ENCODE measurements around the gene CPEB3. TPM values are rescaled to one million over a fixed set of nuclear protein-coding genes. Genes with fewer than 3 reads are reported as not detected.
"Not testable (repeated sequence)": the region's sequence is repeated elsewhere in the genome, so short reads cannot be mapped to it uniquely, and the experiment has no call there.

Gene CPEB3
- 1.9 TPM in 2 replicates for total RNA-seq

DNA sequence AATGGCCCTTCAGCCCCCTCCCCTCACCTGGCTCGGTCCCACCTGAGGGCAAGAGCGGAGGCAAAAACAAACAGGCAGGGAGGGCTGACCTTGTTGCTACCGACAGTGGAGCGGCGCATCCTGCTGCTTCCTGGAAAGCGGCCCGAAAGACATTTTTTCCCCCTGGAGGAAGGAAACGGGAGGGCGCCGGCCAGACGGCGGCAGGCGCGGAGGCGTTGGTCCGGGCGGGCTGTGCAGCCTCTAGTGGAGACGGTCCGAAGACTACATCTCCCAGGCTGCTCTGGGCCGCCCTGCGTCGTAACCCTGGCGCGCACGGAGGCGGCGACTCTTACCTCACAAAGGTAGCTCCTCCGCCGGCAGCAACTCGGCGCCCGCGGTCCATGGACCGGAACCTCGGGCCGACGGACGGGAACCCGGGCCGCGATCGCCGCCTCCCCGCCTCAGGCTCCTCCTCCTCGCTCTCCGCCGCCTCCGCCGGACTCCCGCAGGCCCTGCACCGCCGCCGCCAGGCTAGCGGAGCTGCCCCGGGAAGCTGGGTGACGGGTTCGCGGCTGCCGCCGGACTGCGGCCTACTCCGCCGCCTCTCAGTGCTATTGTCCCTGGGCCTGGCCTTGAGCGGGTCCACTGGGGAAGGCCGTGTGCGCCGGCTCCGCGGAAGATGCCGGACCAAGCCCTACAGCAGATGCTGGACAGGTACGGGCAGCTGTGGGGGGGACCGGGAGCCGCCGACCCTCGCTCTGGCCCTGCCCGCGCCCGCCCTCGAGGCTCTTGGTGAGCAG, at the start of gene CPEB3, which contains the start of gene MARCHF5:
Gene CPEB3, minus strand, starts transcription at position 242 of the 779 bp plus-strand sequence. CDS start 50,728 bp downstream, outside the sequence.
Gene MARCHF5, plus strand, starts transcription at position 331 of the 779 bp plus-strand sequence. Its CDS starts 328 bp downstream, at position 659.
- Mint-ChIP-seq H3K4me1 (ENCODE audit: low read depth) (peaks cover 21% of the 10 kb centered on the region), H3K4me3 (ENCODE audit: low read depth) (peak within 1 kb of the TSS; percentile 94), H3K27me3 (ENCODE audit: low read depth) (no peaks in the 10 kb centered on the region), H3K9me3 (no peaks in the 10 kb centered on the region), H3K27ac (peak within 1 kb of the TSS; percentile 77), H3K36me3 (ENCODE audit: low read depth) (peaks cover 17% of the 10 kb centered on the region)
- intact Hi-C loops (cut with micrococcal nuclease): loop anchor here (1.0 to 10.0 kb wide), 7 partner anchors 51 to 494 kb away; partner anchors contain the start of genes IDE and TNKS2
- peak; percentile 89 for DNase-seq (ENCODE audit: low spot score)

DNA sequence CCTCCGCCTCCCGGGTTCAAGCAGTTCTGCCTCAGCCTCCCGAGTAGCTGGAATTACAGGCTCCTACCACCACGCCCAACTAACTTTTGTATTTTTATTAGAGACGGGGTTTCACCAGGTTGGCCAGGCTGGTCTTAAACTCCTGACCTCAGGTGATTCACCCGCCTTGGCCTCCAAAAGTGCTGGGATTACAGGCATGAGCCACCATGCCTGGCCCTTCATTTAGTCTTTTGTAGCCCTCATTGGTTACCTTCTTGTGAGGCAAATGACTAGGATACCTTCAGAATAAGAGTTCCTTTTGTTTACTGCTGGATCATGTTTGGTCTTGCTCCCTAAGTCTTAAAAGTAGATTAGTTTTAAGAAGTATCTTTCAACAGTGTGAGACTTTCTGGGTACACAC, 39.0 kb upstream of the CPEB3 start:
- H3K4me1 Mint-ChIP-seq (ENCODE audit: low read depth); H3K27me3 Mint-ChIP-seq (ENCODE audit: low read depth); H3K4me3 Mint-ChIP-seq (ENCODE audit: low read depth); H3K9me3 Mint-ChIP-seq; H3K27ac Mint-ChIP-seq; intact Hi-C loops (cut with micrococcal nuclease); DNase-seq (ENCODE audit: low spot score); H3K36me3 Mint-ChIP-seq (ENCODE audit: low read depth): not testable (repeated sequence)

DNA sequence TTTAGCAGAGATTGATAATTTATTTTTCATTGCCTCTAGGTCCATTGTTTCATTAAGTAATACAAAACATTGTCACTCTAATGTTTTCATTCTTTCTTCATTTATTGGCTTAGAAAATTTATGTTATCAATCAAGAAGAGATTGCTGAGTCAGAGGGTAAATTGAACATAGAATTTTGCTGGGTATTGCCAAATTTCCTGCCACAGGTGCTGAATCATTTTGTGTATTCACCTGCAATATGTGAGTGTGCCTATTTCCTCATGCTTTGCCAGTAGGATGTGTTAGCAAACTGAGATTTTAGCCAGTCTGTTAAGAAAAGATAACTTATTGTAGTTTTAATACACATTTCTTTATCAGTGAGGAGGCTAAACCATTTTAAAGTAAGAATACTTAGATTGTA, 38.1 kb upstream of the CPEB3 start:
- Mint-ChIP-seq H3K27me3 (ENCODE audit: low read depth) (no peaks in the 10 kb centered on the region), H3K9me3 (no peaks in the 10 kb centered on the region), H3K4me3 (ENCODE audit: low read depth) (no peak overlapping the region), H3K4me1 (ENCODE audit: low read depth) (no peaks in the 10 kb centered on the region), H3K36me3 (ENCODE audit: low read depth) (peaks cover 8% of the 10 kb centered on the region), H3K27ac (no peak overlapping the region)
- DNase-seq (ENCODE audit: low spot score): no peak
- intact Hi-C loops (cut with micrococcal nuclease): no loop called here

DNA sequence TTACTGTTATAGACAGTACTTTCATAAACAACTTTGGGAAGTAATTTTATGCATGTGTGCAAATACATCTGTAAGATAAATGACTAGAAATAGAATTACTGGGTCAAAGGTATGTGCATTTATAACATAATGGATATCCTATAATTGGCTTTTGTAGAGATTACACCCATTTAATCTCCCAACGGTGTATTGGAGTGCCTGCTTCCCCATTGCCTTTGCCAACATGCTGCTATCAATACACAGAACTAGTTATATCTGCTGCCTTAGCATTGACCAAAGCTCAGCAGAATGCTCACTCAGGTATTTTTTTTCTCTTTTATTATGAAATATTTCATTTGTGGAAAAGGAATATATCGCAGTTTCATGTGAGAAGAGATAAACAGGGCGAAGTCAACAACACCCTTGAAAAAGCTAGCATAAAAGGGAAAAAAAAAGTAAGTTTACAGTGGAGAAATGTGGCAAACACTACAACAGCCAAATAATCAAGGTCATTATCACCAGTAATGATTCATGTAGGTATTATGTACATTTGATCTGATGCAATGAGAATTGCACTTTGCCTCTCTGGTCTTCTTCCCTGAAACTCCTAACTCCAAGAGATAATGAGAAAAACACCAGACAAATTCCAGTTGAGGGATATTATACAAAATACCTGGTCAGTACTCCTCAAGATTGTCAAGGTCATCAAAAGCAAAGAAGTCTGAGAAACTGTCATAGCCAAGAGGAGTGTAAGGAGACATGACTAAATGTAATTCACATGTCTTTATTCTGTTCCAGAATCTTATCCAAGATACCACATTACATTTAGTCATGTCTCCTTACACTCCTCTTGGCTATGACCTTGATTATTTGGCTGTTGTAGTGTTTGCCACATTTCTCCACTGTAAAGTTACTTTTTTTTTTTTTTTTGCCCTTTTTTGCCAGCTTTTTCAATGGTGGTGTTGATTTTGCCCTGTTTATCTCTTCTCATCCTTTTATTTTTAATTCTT, 36.9 kb upstream of the CPEB3 start:
- no peaks in the 10 kb centered on the region for H3K9me3 Mint-ChIP-seq
- H3K27ac Mint-ChIP-seq: no peak overlapping the region
- intact Hi-C loops (cut with micrococcal nuclease): no loop called here
- H3K27me3 Mint-ChIP-seq (ENCODE audit: low read depth): no peaks in the 10 kb centered on the region
- no peak for DNase-seq (ENCODE audit: low spot score)
- H3K4me1 Mint-ChIP-seq (ENCODE audit: low read depth): no peaks in the 10 kb centered on the region
- no peak overlapping the region for H3K4me3 Mint-ChIP-seq (ENCODE audit: low read depth)
- peaks cover 19% of the 10 kb centered on the region for H3K36me3 Mint-ChIP-seq (ENCODE audit: low read depth)

DNA sequence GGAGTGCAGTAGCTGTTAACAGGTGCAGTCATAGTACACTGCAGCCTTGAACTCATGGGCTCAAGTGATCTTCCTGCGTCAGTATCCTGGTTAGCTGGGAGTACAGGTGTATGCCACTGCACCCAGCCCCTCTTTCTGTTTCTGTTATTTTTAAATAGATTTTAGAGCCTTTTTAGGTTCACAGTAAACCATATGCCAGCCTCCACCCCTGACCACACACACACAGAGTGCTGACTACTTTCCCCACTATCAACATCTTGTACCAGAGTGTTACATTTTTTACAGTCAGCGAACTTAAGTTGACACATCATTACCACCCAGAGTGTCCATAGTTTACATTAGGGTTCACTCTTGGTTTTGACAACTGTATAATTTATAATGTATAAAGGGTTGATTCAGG, 32.2 kb upstream of the CPEB3 start:
- peaks cover 25% of the 10 kb centered on the region for H3K36me3 Mint-ChIP-seq (ENCODE audit: low read depth)
- H3K4me3 Mint-ChIP-seq (ENCODE audit: low read depth): no peak overlapping the region

DNA sequence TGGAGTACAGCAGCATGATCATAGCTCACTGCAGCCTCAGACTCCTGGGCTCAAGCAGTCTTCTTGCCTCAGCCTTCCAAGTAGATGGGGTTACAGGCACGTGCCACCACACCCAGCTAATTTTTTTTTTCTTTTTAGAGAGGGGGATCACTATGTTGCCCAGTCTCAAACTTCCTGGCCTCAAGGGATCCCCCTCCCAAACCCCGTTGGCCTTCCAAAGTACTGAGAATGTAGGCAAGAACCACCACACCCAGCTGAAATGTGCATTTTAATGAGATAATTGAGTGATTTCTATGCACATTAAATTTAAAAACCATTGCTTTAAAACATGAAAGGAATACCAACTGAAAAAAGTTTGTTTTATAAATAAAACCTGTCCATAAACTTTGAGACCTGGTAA, 25.7 kb upstream of the CPEB3 start:
- Mint-ChIP-seq H3K4me3 (ENCODE audit: low read depth) (no peak overlapping the region), H3K4me1 (ENCODE audit: low read depth) (peaks cover 2% of the 10 kb centered on the region), H3K36me3 (ENCODE audit: low read depth) (peaks cover 43% of the 10 kb centered on the region), H3K27me3 (ENCODE audit: low read depth) (no peaks in the 10 kb centered on the region), H3K27ac (no peak overlapping the region), H3K9me3 (no peaks in the 10 kb centered on the region)
- DNase-seq (ENCODE audit: low spot score): no peak
- intact Hi-C loops (cut with micrococcal nuclease): no loop called here

More for the DNA sequence above, 32.2 kb upstream of the CPEB3 start:
- H3K27ac Mint-ChIP-seq: no peak overlapping the region
- intact Hi-C loops (cut with micrococcal nuclease): no loop called here
- no peak for DNase-seq (ENCODE audit: low spot score)
- no peaks in the 10 kb centered on the region for H3K9me3 Mint-ChIP-seq
- no peaks in the 10 kb centered on the region for H3K4me1 Mint-ChIP-seq (ENCODE audit: low read depth)
- H3K27me3 Mint-ChIP-seq (ENCODE audit: low read depth): no peaks in the 10 kb centered on the region

DNA sequence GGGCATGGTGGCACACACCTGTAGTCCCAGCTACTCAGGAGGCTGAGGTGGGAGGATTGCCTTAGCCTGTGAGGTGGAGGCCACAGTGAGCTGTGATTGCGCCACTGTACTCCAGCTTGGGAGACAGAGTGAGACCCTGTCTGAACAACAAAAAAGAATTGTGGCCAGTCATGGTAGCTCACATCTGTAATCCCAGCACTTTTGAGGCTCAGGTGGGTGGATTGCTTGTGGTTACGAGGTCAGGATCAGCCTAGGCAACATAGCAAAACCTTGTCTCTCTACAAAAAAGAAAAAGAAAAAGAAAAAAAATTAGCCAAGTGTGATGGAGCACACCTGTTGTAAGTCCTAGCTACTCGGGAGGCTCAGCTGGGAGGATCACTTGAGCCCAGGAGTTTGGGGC, 22.9 kb upstream of the CPEB3 start:
- DNase-seq (ENCODE audit: low spot score): no peak
- no peak overlapping the region for H3K27ac Mint-ChIP-seq
- H3K4me1 Mint-ChIP-seq (ENCODE audit: low read depth): peaks cover 6% of the 10 kb centered on the region
- no peak overlapping the region for H3K4me3 Mint-ChIP-seq (ENCODE audit: low read depth)
- H3K9me3 Mint-ChIP-seq: no peaks in the 10 kb centered on the region
- H3K27me3 Mint-ChIP-seq (ENCODE audit: low read depth): no peaks in the 10 kb centered on the region
- intact Hi-C loops (cut with micrococcal nuclease): no loop called here
- peaks cover 45% of the 10 kb centered on the region for H3K36me3 Mint-ChIP-seq (ENCODE audit: low read depth)

DNA sequence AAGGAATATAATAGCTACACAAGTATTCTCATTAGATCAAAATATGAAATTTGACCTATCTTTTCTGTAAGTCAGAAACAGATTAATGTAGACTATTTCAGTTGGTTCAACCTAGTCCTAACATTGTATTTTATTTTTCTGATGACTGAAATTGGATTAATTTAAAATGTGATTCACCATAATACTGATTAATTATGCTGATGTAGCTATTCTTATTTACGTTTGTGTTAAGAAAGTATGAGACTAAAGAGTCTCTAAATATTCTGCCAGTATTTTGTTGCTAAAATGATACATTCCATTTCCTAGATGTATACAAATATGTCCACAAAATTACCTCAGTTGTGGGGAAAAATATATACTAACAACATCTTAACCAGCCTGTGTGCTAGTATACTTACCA, 18.4 kb upstream of the CPEB3 start:
- intact Hi-C loops (cut with micrococcal nuclease): no loop called here
- Mint-ChIP-seq H3K27me3 (ENCODE audit: low read depth) (no peaks in the 10 kb centered on the region), H3K9me3 (no peaks in the 10 kb centered on the region), H3K36me3 (ENCODE audit: low read depth) (peaks cover 26% of the 10 kb centered on the region), H3K4me1 (ENCODE audit: low read depth) (peaks cover 6% of the 10 kb centered on the region), H3K4me3 (ENCODE audit: low read depth) (no peak overlapping the region), H3K27ac (no peak overlapping the region)
- no peak for DNase-seq (ENCODE audit: low spot score)

DNA sequence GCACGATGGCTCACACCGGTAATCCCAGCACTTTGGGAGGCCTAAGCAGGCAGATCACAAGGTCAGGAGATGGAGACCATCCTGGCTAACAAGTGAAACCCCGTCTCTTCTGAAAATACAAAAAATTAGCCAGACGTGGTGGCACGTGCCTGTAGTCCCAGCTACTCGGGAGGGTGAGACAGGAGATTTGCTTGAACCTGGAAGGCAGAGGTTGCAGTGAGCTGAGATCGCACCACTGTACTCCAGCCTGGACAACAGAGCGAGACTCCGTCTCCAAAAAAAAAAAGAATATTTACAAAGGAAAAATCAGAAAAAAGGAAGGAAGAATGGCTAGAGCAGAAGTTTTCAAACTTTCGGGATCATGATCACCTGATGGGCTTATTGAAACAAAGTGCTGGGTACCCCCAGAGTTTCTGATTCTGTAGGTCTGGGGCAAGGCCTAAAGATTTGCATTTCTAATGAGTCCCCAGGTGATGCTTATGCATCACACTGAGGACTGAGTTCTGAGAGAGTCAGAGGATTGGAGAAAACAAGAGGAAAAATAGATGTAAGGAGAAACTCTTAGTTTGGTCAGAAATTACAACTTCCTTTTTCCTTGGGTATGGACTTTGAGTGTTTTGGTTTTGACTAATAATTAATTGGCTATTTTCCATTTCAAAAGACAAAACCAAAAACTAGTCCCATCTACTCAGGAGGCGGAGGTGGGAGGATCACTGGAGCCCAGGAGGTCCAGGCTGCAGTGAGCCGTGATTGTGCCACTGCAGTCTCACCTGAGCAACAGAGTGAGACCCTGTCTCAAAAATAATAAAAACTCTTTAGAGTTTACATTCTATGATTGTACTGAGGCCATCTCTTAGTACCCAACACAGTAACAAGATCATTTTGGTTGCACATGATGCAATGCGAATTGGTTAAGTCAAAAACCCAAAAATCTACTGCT, 14.5 kb upstream of the CPEB3 start:
- Mint-ChIP-seq H3K27ac (no peak overlapping the region), H3K36me3 (ENCODE audit: low read depth) (no peaks in the 10 kb centered on the region), H3K27me3 (ENCODE audit: low read depth) (no peaks in the 10 kb centered on the region), H3K4me1 (ENCODE audit: low read depth) (peaks cover 14% of the 10 kb centered on the region), H3K9me3 (no peaks in the 10 kb centered on the region), H3K4me3 (ENCODE audit: low read depth) (no peak overlapping the region)
- intact Hi-C loops (cut with micrococcal nuclease): no loop called here
- no peak for DNase-seq (ENCODE audit: low spot score)

DNA sequence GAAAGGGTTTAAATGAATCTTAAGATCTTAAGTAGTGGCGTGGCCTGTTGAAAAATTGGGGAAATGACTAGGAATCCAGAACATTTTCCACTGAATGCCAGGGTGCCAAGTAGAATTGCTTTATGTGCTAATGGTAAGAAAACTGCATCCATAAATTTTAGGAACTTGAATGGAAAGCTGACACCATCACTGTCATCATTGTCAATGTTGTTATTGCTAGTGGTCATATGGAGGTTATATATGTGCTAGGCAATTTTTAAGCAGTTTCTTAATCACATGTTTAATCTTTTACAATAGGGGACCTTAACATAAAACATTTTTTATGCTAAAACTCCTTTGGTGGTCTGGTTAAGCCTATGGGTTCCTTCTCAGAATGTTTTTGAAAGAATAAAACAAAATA, 13.2 kb upstream of the CPEB3 start:
- Mint-ChIP-seq H3K4me3 (ENCODE audit: low read depth) (no peak overlapping the region), H3K36me3 (ENCODE audit: low read depth) (no peaks in the 10 kb centered on the region), H3K27me3 (ENCODE audit: low read depth) (no peaks in the 10 kb centered on the region), H3K9me3 (no peaks in the 10 kb centered on the region), H3K4me1 (ENCODE audit: low read depth) (peaks cover 14% of the 10 kb centered on the region), H3K27ac (no peak overlapping the region)
- intact Hi-C loops (cut with micrococcal nuclease): no loop called here
- DNase-seq (ENCODE audit: low spot score): no peak

DNA sequence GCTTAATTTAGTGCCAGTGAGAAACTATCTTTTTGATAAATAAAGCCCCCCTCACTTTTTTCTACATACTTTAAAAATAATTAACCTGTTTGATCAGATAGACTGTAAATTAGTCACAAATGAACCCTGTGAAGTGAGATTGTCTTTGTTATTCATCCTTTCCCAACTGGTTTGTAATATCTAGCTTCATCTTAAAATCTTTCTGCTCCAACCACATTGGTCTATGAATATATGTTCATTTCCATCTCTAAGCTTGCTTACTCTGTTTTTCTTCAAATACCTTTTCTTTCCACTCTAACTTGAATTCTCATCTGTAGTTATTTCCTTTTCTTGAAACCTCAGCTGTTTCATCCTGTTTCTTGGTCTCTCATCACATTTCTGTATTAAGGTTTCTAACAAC, 12.2 kb upstream of the CPEB3 start:
- Mint-ChIP-seq H3K36me3 (ENCODE audit: low read depth) (peaks cover 3% of the 10 kb centered on the region), H3K27me3 (ENCODE audit: low read depth) (no peaks in the 10 kb centered on the region), H3K4me3 (ENCODE audit: low read depth) (no peak overlapping the region), H3K9me3 (no peaks in the 10 kb centered on the region), H3K4me1 (ENCODE audit: low read depth) (peaks cover 14% of the 10 kb centered on the region), H3K27ac (peak overlapping the region; percentile 31)
- no peak for DNase-seq (ENCODE audit: low spot score)
- intact Hi-C loops (cut with micrococcal nuclease): loop anchor here (1.0 kb wide), 1 partner anchor 92 kb away; no protein-coding TSS in a partner anchor

DNA sequence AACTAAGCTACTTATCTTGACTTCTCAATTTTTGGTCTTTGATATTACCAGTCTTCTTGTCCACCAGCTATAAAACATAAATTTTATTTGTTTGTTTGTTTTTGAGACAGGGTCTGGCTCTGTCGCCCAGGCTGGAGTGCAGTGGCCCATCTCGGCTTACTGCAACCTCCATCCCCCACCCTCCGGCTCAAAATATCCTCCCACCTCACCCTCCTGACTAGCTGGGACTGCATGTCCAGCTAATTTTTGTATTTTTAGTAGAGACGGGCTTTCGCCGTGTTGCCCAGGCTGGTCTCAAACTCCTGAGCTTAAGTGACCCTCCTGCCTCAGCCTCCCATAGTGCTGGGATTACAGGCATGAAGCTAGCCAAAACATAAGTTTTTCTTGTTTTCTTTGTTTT, 7.6 kb upstream of the CPEB3 start:
- no peak overlapping the region for H3K4me3 Mint-ChIP-seq (ENCODE audit: low read depth)
- no peaks in the 10 kb centered on the region for H3K9me3 Mint-ChIP-seq
- DNase-seq (ENCODE audit: low spot score): no peak
- peaks cover 19% of the 10 kb centered on the region for H3K36me3 Mint-ChIP-seq (ENCODE audit: low read depth)
- H3K27me3 Mint-ChIP-seq (ENCODE audit: low read depth): no peaks in the 10 kb centered on the region
- peaks cover 19% of the 10 kb centered on the region for H3K4me1 Mint-ChIP-seq (ENCODE audit: low read depth)
- no peak overlapping the region for H3K27ac Mint-ChIP-seq
- intact Hi-C loops (cut with micrococcal nuclease): loop anchor here (10.0 kb wide), 1 partner anchor 354 kb away; no protein-coding TSS in a partner anchor
